NCI-H82 (cell line): ENCODE measurements around the gene SYMPK.

Experiments used
- DNase-seq: peaks from one replicate; lab custom pipeline; 2025; lab: John Stamatoyannopoulos, UW

Gene SYMPK

DNA sequence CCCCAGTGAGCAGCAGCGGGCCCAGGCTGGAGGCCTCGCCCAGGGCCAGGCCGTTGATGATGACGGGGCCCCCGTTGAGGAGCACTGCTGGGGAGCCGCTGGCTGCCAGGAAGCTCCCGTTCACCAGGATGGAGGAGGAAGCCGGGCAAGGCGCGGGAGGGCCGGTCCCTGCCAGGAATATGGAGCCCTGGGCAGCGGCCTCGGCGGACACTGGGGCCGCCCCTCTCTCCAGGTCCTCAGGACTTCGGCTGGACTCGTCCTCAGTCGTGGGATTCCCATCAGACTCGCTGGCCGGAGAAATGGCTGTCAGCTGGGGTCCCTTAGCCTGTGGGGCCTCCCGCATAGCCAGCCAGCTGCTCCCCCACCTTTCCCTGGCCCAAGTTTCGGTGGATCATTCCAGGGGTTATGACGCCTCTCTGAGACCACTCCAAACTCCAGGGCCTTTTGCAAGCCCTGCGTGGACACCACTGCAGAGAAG is 96.0 kb downstream of the SYMPK start:
- DNase-seq, result no peak

DNA sequence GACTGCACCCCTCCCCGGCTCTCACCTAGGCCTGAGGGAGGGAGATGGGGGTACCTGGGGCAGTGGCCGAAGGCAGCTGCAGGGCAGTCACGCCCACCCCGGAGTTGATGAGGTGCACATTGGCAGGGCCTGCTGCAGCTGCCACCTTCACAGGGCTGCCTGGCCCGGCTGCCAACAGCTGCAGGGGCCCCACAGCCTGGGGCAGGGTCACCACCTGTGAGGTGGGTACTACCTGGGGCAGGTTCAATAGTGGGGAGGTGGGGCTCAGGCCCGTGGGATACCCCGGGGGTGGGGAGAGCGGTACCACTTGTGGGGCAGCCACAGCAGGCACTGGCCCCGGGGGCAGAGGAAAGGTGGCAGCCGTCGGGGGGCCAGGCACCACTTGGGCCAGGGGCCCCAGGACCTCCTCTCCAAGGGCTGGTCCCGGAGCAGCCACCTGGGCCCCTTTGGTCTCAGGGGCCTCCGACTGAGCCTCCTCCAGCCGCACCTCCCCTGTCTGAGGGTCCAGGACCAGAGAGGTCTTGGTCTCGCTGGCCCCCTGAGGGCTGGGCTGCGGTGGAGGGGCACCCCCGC is 96.6 kb downstream of the SYMPK start:
- DNase-seq, result no peak

DNA sequence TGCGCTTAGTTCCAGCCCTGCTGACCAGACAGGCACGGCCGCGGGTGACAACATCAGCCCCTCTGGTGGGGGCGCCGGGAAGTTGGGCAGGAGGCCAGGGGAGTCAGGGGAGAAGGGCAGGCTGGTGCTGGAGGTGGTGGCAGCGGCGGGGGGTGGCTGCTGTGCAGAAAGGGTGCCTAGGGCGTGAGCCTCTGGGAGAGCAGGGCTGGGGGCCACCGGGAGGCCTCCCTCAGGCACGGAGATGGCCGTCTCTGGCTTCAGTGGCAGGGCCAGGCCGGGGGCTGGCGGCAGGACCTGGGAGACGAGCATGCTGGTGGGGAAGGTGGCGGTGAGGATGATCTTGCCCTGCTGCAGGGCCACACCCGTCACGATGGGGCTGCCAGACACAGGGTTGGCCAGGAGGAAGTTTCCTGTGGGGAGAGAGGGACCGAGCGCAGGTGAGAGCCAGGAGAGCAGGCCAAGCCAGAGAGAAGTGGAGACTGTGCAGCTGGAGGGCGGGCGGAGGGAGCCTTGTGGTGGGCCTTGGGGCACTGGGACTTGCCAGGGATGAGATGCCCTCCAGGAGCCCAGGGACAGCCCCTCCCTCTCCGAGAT is 97.1 kb downstream of the SYMPK start:
- DNase-seq, result no peak
